Keratinocyte (primary cell): Measurements from ENCODE around the gene RCSD1. TPM values are rescaled to one million over a fixed set of nuclear protein-coding genes. Genes with fewer than 3 reads are reported as not detected.
"Not testable (repeated sequence)": the region's sequence is repeated elsewhere in the genome, so short reads cannot be mapped to it uniquely, and the experiment has no call there.

Experiments
- DNase-seq: peaks from one replicate; pipeline ENCODE4 v3.0.0-alpha.2; 2011; ENCODE audit warnings: low read depth, missing footprints, low spot score
- FAIRE-seq: peaks from 2 replicates; lab custom pipeline; 2011; peaks lifted over from hg19 to GRCh38; lab: Jason Lieb, UNC
- H2AFZ ChIP-seq: 2 replicates; pipeline ENCODE4 v1.6.0; 2012; ENCODE audit warnings: low read length, control low read depth, inconsistent platforms; ENCODE audit not compliant: control insufficient read depth
- H3K27ac ChIP-seq: 2 replicates; pipeline ENCODE4 v1.5.1; 2011; ENCODE audit warnings: low read length; ENCODE audit not compliant: control insufficient read depth, insufficient read depth
- H3K27me3 ChIP-seq: 3 replicates; pipeline ENCODE4 v1.6.0; 2011; ENCODE audit warnings: low read length; ENCODE audit not compliant: control insufficient read depth, insufficient read depth; ENCODE audit errors: extremely low read depth
- H3K36me3 ChIP-seq, 2 experiments: 2 replicates in 1 of 2; 3 replicates in 1 of 2; pipeline ENCODE4 v1.5.1; 2011; ENCODE audit warnings: low read length in 2 of 2, mild to moderate bottlenecking in 1 of 2; ENCODE audit not compliant: control insufficient read depth in 2 of 2, insufficient read depth in 2 of 2; ENCODE audit errors: extremely low read depth in 1 of 2
- H3K4me1 ChIP-seq: 3 replicates; pipeline ENCODE4 v1.5.1; 2011; ENCODE audit warnings: low read length; ENCODE audit not compliant: control insufficient read depth, insufficient read depth; ENCODE audit errors: extremely low read depth
- H3K4me2 ChIP-seq: 3 replicates; pipeline ENCODE4 v1.6.0; 2011; ENCODE audit warnings: low read depth, low read length; ENCODE audit not compliant: control insufficient read depth, insufficient read depth; ENCODE audit errors: extremely low read depth
- H3K4me3 ChIP-seq, 3 experiments: fragments of 200-600 bp in 1 of 3; sonication (generic) in 1 of 3; 2 replicates in 2 of 3; 3 replicates in 1 of 3; pipeline ENCODE4 v1.5.1; 2011 to 2016; ENCODE audit warnings: low read length in 3 of 3, mild to moderate bottlenecking in 3 of 3, control low read depth in 2 of 3, inconsistent platforms in 1 of 3, low read depth in 1 of 3, mixed read lengths in 1 of 3, mixed run types in 1 of 3, moderate library complexity in 1 of 3; ENCODE audit not compliant: control insufficient read depth in 2 of 3, insufficient read depth in 2 of 3; ENCODE audit errors: extremely low read depth in 1 of 3
- H3K79me2 ChIP-seq: 2 replicates; pipeline ENCODE4 v1.6.0; 2012; ENCODE audit warnings: low read length; ENCODE audit not compliant: control insufficient read depth, insufficient read depth
- H3K9ac ChIP-seq: 3 replicates; pipeline ENCODE4 v1.6.0; 2011; ENCODE audit warnings: low read length; ENCODE audit not compliant: control insufficient read depth, insufficient read depth; ENCODE audit errors: extremely low read depth
- H3K9me1 ChIP-seq: 3 replicates; pipeline ENCODE4 v1.6.0; 2011; ENCODE audit warnings: low read length; ENCODE audit not compliant: control insufficient read depth, insufficient read depth; ENCODE audit errors: extremely low read depth
- H3K9me3 ChIP-seq: 2 replicates; pipeline ENCODE4 v1.5.1; 2012; ENCODE audit warnings: low read depth, low read length; ENCODE audit not compliant: control insufficient read depth
- H4K20me1 ChIP-seq: 3 replicates; pipeline ENCODE4 v1.6.0; 2011; ENCODE audit warnings: low read length; ENCODE audit not compliant: control insufficient read depth, insufficient read depth; ENCODE audit errors: extremely low read depth
- CTCF ChIP-seq, 3 experiments: IDR thresholded peaks in 1 of 3; conservative IDR thresholded peaks in 1 of 3; optimal IDR thresholded peaks in 1 of 3; 2 replicates in 2 of 3; 3 replicates in 1 of 3; pipeline versions ENCODE3 to v1.5.1; 2011; ENCODE audit warnings: low read length in 3 of 3, mild to moderate bottlenecking in 3 of 3, moderate library complexity in 2 of 3, control low read depth in 1 of 3, inconsistent platforms in 1 of 3; ENCODE audit not compliant: insufficient read depth in 2 of 3; ENCODE audit errors: extremely low read depth in 1 of 3
- EZH2 ChIP-seq: IDR thresholded peaks from one replicate; pipeline ENCODE4 v1.6.1; 2012; ENCODE audit warnings: inconsistent platforms, mild to moderate bottlenecking, low read length, moderate library complexity
- dilution Hi-C: fragments of 300-500 bp; cut with MboI; formaldehyde crosslinking; loops from one replicate; pipeline ENCODE4 v1.7.0; 2020; ENCODE audit warnings: low sequenced_read_pairs; ENCODE audit not compliant: extremely low pct_ligation_motif_present
- polyA plus RNA-seq, 5 experiments: library from polyadenylated mRNA; depleted of rRNA in 3 of 5; stranded (reverse) in 3 of 5; stranded (forward) in 1 of 5; unstranded in 1 of 5; fragments of >200 nt; gene quantifications; 1 replicate in 1 of 5; 2 replicates in 3 of 5; 3 replicates in 1 of 5; pipeline versions ENCODE4 v1.2.1 to v1.2.3, GENCODE V29; 2011 to 2012; ENCODE audit warnings: missing spikeins in 2 of 5, low read depth in 1 of 5, low replicate concordance in 1 of 5

The RCSD1 gene
- polyA plus RNA-seq, 1 donor (not counting 4 experiments of a cell fraction or from before 2014, with no cell fraction given): 0.03 TPM

GRCh38 chr1:167611983-167612382 is 18.0 kb upstream of the RCSD1 start:
- H3K36me3 ChIP-seq: no peaks in the 10 kb centered on the region
- no peaks in the 10 kb centered on the region for H3K9me1 ChIP-seq
- no peaks in the 10 kb centered on the region for H3K27me3 ChIP-seq
- no peak overlapping the region for H3K27ac ChIP-seq
- H3K79me2 ChIP-seq: no peaks in the 10 kb centered on the region
- no peaks in the 10 kb centered on the region for H3K9me3 ChIP-seq
- TF ChIP-seq EZH2: no peak
- peaks cover 6% of the 10 kb centered on the region for H3K4me1 ChIP-seq
- dilution Hi-C loops: no loop called here
- FAIRE-seq (no peak), DNase-seq (no peak)
- H3K4me2 ChIP-seq: no peak overlapping the region
- no peak overlapping the region for H3K4me3 ChIP-seq
- H4K20me1 ChIP-seq: no peaks in the 10 kb centered on the region
- H2AFZ ChIP-seq: no peak overlapping the region
- no peak overlapping the region for H3K9ac ChIP-seq

- dilution Hi-C loops: no loop called here
- no peaks in the 10 kb centered on the region for H3K36me3 ChIP-seq
- FAIRE-seq: no peak
These were observed 17.2 kb upstream of the RCSD1 start for GRCh38 chr1:167612587-167613385.

GRCh38 chr1:167613984-167614383 is 16.0 kb upstream of the RCSD1 start:
- FAIRE-seq: not testable (repeated sequence)

More at GRCh38 chr1:167612587-167613385, 17.2 kb upstream of the RCSD1 start:
- no peak for TF ChIP-seq EZH2
- no peak for TF ChIP-seq CTCF (optimal IDR thresholded peaks at IDR 0.05 in 1 of 3, IDR thresholded peaks at IDR 0.05 in 1 of 3, conservative IDR thresholded peaks at IDR 0.05 in 1 of 3; ENCODE audit: extremely low read depth in 1 of 3, insufficient read depth in 2 of 3, low read length in 3 of 3)
- no peak for DNase-seq
- Histone ChIP-seq H3K4me3 (no peak overlapping the region), H3K4me2 (no peak overlapping the region), H4K20me1 (no peaks in the 10 kb centered on the region), H3K4me1 (peaks cover 13% of the 10 kb centered on the region), H2AFZ (no peak overlapping the region), H3K9me3 (no peaks in the 10 kb centered on the region), H3K27me3 (no peaks in the 10 kb centered on the region), H3K27ac (no peak overlapping the region), H3K79me2 (no peaks in the 10 kb centered on the region), H3K9me1 (no peaks in the 10 kb centered on the region), H3K9ac (no peak overlapping the region)

More at GRCh38 chr1:167613984-167614383, 16.0 kb upstream of the RCSD1 start:
- H3K27ac ChIP-seq, H3K9me3 ChIP-seq, H4K20me1 ChIP-seq, H3K4me3 ChIP-seq, H3K9me1 ChIP-seq, dilution Hi-C loops, H3K79me2 ChIP-seq, H3K9ac ChIP-seq, H2AFZ ChIP-seq, H3K36me3 ChIP-seq, H3K4me2 ChIP-seq, DNase-seq, H3K27me3 ChIP-seq: not testable (repeated sequence)
- peaks cover 17% of the 10 kb centered on the region for H3K4me1 ChIP-seq
